Testis (tissue), 3 donors: ENCODE results near the gene CAPN5. TPM values are rescaled to one million over a fixed set of nuclear protein-coding genes. Genes with fewer than 3 reads are reported as not detected.

Experiments
- DNase-seq: peaks from one replicate; pipeline ENCODE4 v3.0.0-alpha.2; 2019
- H3K27ac ChIP-seq, 2 donors: fragments of 200-600 bp; sonication (generic); one replicate each; pipeline ENCODE4 v1.5.1; 2019
- H3K27me3 ChIP-seq: fragments of 200-600 bp; sonication (generic); one replicate; pipeline ENCODE4 v1.5.1; 2019
- H3K36me3 ChIP-seq: fragments of 200-600 bp; sonication (generic); one replicate; pipeline ENCODE4 v1.5.1; 2017; ENCODE audit warnings: low read depth; ENCODE audit errors: missing control alignments
- H3K4me1 ChIP-seq: fragments of 200-600 bp; sonication (generic); one replicate; pipeline ENCODE4 v1.5.1; 2019
- H3K4me3 ChIP-seq, 2 donors: fragments of 200-600 bp; sonication (generic); one replicate each; pipeline ENCODE4 v1.5.1; 2017 to 2019
- H3K9me3 ChIP-seq: fragments of 200-600 bp; sonication (generic); one replicate; pipeline ENCODE4 v1.5.1; 2017
- POLR2A ChIP-seq: fragments of 450-650 bp; IDR thresholded peaks from one replicate; pipeline ENCODE4 v1.6.1; 2017; ENCODE audit warnings: antibody characterized with exemption, mild to moderate bottlenecking, moderate library complexity
- WGBS, 2 donors: methylation state at CpG; one replicate each; pipeline ENCODE4 v1.1.5; 2018; 5-methylcytosine and 5-hydroxymethylcytosine counted together
- intact Hi-C: fragments of 100-400 bp; cut with DNase I; formaldehyde crosslinking; loops from one replicate; pipeline ENCODE4 v1.15.1; 2023; ENCODE audit warnings: low total_unique reads
- polyA plus RNA-seq: library from polyadenylated mRNA; stranded (reverse); fragments of 350-450 nt; fragmentation: Illumina TruSeq; extraction: RNeasy Lipid Tissue Mini Kit (QIAGEN cat#74804); gene quantifications from one replicate; pipeline ENCODE4 v1.2.3, GENCODE V29; 2014; ENCODE audit warnings: low read depth, low replicate concordance; ENCODE audit not compliant: insufficient read depth
- total RNA-seq, 2 donors: library from RNA; depleted of rRNA; stranded (reverse); fragments of >200 nt; gene quantifications; one replicate each; pipeline ENCODE4 v1.2.3, GENCODE V29; 2016
- TF ChIP-seq, protein P1 (sequence below), 3 experiments: fragments of 450-650 bp in 2 of 3; fragments of 200-600 bp in 1 of 3; sonication (generic) in 1 of 3; IDR thresholded peaks; one replicate each; pipeline ENCODE4 v1.5.1; 2016 to 2019; ENCODE audit warnings: antibody characterized with exemption in 3 of 3, mild to moderate bottlenecking in 2 of 3, moderate library complexity in 1 of 3

The CAPN5 gene
- total and polyA plus RNA-seq, 3 donors from 2014 or later, result 62.3 to 116 (median 102) TPM

- H3K36me3 ChIP-seq, result no peaks in the 10 kb centered on the region
- intact Hi-C loops, result no loop called here
- WGBS, 2 donors, result 79 to 89% methylated on average over 7 to 17 of the region's 17 CpGs
These were observed 51.3 kb downstream of the CAPN5 start for GRCh38 chr11:77118086-77118485.

DNA sequence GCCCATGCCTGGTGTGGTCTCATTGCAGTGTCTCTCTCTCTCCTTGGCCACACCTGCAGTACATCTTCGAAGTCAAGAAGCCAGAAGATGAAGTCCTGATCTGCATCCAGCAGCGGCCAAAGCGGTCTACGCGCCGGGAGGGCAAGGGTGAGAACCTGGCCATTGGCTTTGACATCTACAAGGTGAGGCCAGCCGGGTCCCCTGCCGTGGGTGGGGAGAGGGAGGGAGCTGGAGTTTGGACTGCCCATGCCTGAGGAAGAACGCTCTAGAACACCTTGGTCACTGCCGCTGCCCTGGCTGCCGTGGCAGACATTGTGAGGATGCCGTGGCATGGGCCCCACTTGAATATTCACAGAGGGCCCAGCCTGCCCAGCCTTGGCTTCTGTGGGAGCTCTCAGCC, 52.2 kb downstream of the CAPN5 start:
- no peaks in the 10 kb centered on the region for H3K27me3 ChIP-seq
- 91 to 92% methylated on average over 10 to 12 of the region's 12 CpGs for WGBS, 2 donors
- H3K9me3 ChIP-seq, result no peaks in the 10 kb centered on the region
- no peaks in the 10 kb centered on the region for H3K36me3 ChIP-seq
- intact Hi-C loops, result no loop called here
- no peak overlapping the region for H3K4me3 ChIP-seq
- no peak overlapping the region for H3K27ac ChIP-seq
- no peaks in the 10 kb centered on the region for H3K4me1 ChIP-seq
- DNase-seq, result no peak
- no peak for TF ChIP-seq POLR2A
- TF ChIP-seq, protein P1, sequence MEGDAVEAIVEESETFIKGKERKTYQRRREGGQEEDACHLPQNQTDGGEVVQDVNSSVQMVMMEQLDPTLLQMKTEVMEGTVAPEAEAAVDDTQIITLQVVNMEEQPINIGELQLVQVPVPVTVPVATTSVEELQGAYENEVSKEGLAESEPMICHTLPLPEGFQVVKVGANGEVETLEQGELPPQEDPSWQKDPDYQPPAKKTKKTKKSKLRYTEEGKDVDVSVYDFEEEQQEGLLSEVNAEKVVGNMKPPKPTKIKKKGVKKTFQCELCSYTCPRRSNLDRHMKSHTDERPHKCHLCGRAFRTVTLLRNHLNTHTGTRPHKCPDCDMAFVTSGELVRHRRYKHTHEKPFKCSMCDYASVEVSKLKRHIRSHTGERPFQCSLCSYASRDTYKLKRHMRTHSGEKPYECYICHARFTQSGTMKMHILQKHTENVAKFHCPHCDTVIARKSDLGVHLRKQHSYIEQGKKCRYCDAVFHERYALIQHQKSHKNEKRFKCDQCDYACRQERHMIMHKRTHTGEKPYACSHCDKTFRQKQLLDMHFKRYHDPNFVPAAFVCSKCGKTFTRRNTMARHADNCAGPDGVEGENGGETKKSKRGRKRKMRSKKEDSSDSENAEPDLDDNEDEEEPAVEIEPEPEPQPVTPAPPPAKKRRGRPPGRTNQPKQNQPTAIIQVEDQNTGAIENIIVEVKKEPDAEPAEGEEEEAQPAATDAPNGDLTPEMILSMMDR (IDR thresholded peaks at IDR 0.05), result no peak

More at GRCh38 chr11:77118086-77118485, 51.3 kb downstream of the CAPN5 start:
- DNase-seq, result no peak
- Histone ChIP-seq H3K27me3 (no peaks in the 10 kb centered on the region), H3K9me3 (no peaks in the 10 kb centered on the region), H3K27ac (no peak overlapping the region), H3K4me1 (no peaks in the 10 kb centered on the region), H3K4me3 (no peak overlapping the region)
- TF ChIP-seq, protein P1 (IDR thresholded peaks at IDR 0.05), result no peak
- no peak for TF ChIP-seq POLR2A

GRCh38 chr11:77119531-77119936, 52.8 kb downstream of the CAPN5 start:
- TF ChIP-seq, protein P1 (IDR thresholded peaks at IDR 0.05), result no peak
- TF ChIP-seq POLR2A, result no peak
- Histone ChIP-seq H3K27me3 (no peaks in the 10 kb centered on the region), H3K4me3 (no peak overlapping the region), H3K27ac (no peak overlapping the region), H3K4me1 (no peaks in the 10 kb centered on the region), H3K9me3 (no peaks in the 10 kb centered on the region), H3K36me3 (no peaks in the 10 kb centered on the region)
- DNase-seq, result no peak
- intact Hi-C loops, result no loop called here
- WGBS, 2 donors, result 82 to 91% methylated on average over 4 to 9 of the region's 9 CpGs

- TF ChIP-seq, protein P1 (IDR thresholded peaks at IDR 0.05), result no peak
- TF ChIP-seq POLR2A, result no peak
- WGBS, 2 donors, result 85 to 89% methylated on average over 14 to 19 of the region's 19 CpGs
- no peaks in the 10 kb centered on the region for H3K9me3 ChIP-seq
- no peak for DNase-seq
- intact Hi-C loops, result loop anchor here (10.0 kb wide), 1 partner anchor 424 kb away; no protein-coding TSS in a partner anchor
- H3K4me3 ChIP-seq, result no peak overlapping the region
- H3K27me3 ChIP-seq, result no peaks in the 10 kb centered on the region
- no peaks in the 10 kb centered on the region for H3K4me1 ChIP-seq
- H3K27ac ChIP-seq, result no peak overlapping the region
- no peaks in the 10 kb centered on the region for H3K36me3 ChIP-seq
These were observed 53.8 kb downstream of the CAPN5 start for GRCh38 chr11:77120571-77120970.

- no peaks in the 10 kb centered on the region for H3K36me3 ChIP-seq
- WGBS, 2 donors, result 73 to 78% methylated on average over 3 to 10 of the region's 10 CpGs
These were observed 54.4 kb downstream of the CAPN5 start for GRCh38 chr11:77121096-77121640.

More at GRCh38 chr11:77121096-77121640, 54.4 kb downstream of the CAPN5 start:
- Histone ChIP-seq H3K4me1 (no peaks in the 10 kb centered on the region), H3K27me3 (no peaks in the 10 kb centered on the region), H3K4me3 (no peak overlapping the region), H3K27ac (no peak overlapping the region), H3K9me3 (no peaks in the 10 kb centered on the region)
- intact Hi-C loops, result loop anchor here (10.0 kb wide), 1 partner anchor 424 kb away; no protein-coding TSS in a partner anchor
- TF ChIP-seq, protein P1 (IDR thresholded peaks at IDR 0.05), result no peak
- TF ChIP-seq POLR2A, result no peak
- no peak for DNase-seq
